GM18868 (cell line): ENCODE data around the gene ZNF180.
"Not testable (repeated sequence)": the region's sequence is repeated elsewhere in the genome, so short reads cannot be mapped to it uniquely, and the experiment has no call there.

Source experiments
- ATAC-seq: cut with Tn5 transposase; IDR thresholded peaks from one replicate; pipeline ENCODE4 v1.9.1; 2021; ENCODE audit warnings: mild to moderate bottlenecking, moderate library complexity; ENCODE audit not compliant: unreplicated experiment

The ZNF180 gene

DNA sequence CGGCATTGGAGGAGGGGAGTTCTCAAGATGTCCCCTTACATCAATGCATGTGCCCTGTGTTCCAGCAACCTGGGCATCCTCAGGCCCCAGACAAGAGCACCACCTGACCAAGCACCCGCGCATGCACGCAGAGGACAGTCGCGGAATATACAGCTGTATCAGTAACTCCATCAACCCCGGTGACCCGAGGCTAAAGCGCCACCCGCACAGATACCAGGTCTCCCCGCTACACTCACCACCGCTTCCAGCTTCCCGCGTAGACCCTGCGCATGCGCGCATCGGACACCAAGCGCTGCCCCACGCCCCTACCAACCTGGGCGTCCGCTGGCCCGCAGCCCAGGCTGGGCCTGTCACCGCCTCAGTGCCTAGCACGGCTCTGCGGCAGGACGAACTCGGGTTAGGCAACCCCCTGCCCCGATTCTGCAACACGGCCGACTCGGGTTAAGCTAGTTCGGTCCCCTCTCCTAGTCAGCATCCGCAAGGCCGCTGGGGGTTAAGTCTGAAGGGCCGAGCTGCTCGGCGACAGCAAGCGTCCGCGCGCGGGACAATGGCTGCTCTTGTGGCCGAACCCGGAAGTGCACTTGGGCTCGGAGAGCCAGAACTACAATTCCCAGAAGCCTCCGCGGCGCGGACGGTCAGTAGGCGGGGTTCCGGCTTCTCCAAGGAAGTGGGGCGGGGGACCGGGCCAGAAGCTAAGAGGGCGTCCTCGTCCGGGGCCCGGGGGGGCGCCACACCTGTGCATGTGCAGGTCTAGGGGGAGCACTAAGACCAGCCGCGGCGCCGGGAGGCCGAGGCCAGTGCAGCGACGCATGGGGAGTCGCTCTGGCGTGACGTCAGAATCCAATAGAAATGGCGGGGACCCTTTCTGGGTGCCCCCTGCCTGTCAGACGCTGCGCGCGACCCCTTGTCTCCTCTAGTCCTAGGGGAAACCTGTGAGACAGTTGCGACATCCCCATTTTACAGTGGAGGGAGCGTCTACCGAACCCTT is at the start of gene ZNF180:
TSS of gene ZNF180 (minus strand) at position 561 of the 988 bp plus-strand sequence. CDS start 3,188 bp downstream, outside the sequence.
- ATAC-seq = peak; percentile 91

GRCh38 chr19:44549507-44549906 is 49.2 kb upstream of the ZNF180 start:
- ATAC-seq = no peak

GRCh38 chr19:44548736-44549135 is 48.4 kb upstream of the ZNF180 start:
- no peak for ATAC-seq

- ATAC-seq = no peak
These were observed 43.7 kb upstream of the ZNF180 start for GRCh38 chr19:44544031-44544430.

DNA sequence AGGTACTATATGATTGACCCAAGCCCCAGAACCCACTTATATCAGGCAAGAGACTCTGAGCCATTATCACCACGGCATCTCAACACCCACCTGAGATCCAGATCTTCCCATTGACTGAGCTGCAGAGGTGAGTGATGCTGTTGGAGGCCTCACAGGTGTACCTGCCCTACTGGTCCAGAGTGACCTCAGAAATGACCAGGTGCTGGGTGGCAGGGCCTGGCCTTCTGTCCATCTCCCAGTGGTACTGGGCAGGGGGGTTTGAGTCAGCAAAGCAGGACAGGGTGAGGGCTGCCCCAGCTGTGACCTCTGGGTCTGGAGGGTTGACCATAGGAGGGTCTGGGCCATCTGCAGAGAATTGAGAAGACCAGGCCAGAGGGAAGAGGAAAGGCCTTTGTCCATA is 42.3 kb upstream of the ZNF180 start:
- no peak for ATAC-seq

DNA sequence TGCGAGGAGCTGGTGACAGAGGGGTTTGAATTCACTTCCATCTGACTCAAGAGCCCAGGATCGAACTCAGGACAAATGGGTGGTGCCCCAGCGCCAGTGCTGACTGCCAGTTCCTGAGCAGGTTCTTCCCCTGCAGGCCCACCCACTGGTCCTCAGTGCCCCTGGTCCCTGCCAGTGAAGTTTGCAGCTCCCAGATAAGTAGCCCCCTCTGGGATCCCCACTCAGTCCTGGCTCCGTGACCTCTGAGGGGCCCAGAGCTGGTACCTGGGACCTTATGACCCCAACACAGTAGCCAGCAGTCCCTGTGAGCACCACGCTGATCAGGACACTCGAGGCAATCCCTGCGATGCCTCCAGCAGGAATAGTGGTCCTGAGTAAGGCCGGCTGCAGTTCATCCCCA is 40.4 kb upstream of the ZNF180 start:
- no peak for ATAC-seq

- ATAC-seq = no peak
These were observed 39.7 kb upstream of the ZNF180 start for GRCh38 chr19:44539991-44540390.

GRCh38 chr19:44539236-44539826 is 39.0 kb upstream of the ZNF180 start:
- no peak for ATAC-seq

GRCh38 chr19:44535361-44535760 is 35.0 kb upstream of the ZNF180 start:
- ATAC-seq = not testable (repeated sequence)

- ATAC-seq = no peak
These were observed 32.5 kb upstream of the ZNF180 start for GRCh38 chr19:44532819-44533218.

GRCh38 chr19:44530777-44531176 is 30.5 kb upstream of the ZNF180 start:
- ATAC-seq = no peak

DNA sequence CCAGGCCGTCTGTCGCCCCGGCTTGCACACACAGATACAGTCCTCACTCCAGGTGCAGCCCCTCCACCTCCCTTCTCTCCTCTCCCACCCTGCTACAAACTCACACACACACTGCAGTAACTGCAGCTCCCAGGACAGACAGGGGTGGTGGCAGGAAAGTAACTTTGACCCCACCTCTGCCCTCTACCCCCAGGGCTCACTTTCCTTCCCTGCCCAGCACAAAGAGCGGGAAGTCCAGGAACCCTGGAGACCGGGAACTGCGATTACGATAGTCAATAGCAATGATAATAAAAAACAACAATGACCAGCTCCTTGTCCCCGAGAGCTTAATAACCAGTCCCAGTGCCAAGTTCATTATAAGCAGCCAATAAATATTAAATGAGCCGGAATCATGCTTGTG is 29.2 kb upstream of the ZNF180 start, which contains the start of gene CEACAM20:
TSS of gene CEACAM20 (minus strand) at position 140 of the 400 bp plus-strand sequence. CDS start 166 bp downstream, outside the sequence.
- ATAC-seq = no peak

GRCh38 chr19:44527554-44527953 is 27.2 kb upstream of the ZNF180 start:
- no peak for ATAC-seq

- ATAC-seq = no peak
These were observed 25.6 kb upstream of the ZNF180 start for GRCh38 chr19:44525721-44526430.

GRCh38 chr19:44521370-44521769 is 21.0 kb upstream of the ZNF180 start:
- ATAC-seq = no peak

GRCh38 chr19:44517146-44517545 is 16.8 kb upstream of the ZNF180 start:
- no peak for ATAC-seq

DNA sequence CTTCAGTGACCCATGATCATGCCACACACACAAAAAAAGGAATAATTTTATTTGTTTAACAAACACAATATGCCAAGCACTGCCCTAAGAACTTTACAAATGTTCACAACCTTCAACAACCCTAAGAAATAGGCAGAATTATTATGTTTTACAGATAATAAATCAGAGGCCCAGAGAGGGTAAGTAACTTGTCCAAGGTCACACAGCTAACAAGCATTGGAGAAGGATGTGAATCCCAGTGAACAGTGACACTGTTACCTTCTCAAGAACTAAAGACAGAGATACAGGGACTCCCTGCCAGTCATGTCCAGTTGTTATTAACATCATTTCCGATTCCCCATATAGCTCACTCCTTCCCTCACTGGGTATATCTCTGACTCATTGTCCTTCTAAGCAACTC is 15.6 kb upstream of the ZNF180 start:
- ATAC-seq = no peak

DNA sequence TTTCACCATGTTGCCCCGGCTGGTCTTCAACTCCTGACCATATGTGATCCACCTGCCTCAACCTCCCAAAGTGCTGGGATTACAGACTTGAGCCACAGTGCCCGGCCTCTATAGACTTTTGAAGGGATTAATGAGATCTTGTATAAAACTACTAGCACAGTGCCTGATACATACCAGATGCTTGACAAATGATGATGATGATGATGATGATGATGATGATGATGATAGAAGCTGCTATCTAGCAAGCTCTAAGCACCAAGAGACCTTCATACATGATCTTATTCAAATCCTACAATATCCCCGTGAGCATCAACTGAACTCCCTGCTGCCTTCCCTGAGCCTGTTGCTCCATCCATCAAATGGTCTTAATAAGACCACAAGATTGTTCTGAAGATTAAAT is 14.7 kb upstream of the ZNF180 start:
- ATAC-seq = no peak

GRCh38 chr19:44512326-44513298 is 12.3 kb upstream of the ZNF180 start:
- ATAC-seq = no peak

GRCh38 chr19:44509478-44509877 is 9.2 kb upstream of the ZNF180 start:
- ATAC-seq = no peak
